Measurements from ENCODE around the gene CAPN5.

GRCh38 chr11:77150836-77151235, 84.1 kb downstream of the CAPN5 start:
- TF ChIP-seq SP1 (CRISPR knock-in tag; conservative IDR thresholded peaks at IDR 0.05) (no peak), CTCF (IDR thresholded peaks at IDR 0.05) (no peak)
